A673 (cell line): ENCODE results near the gene SWT1. TPM values are rescaled to one million over a fixed set of nuclear protein-coding genes. Genes with fewer than 3 reads are reported as not detected.
A peak's percentile ranks its signal among the peaks of the same experiment; 100 is the strongest.

ENCODE experiments used
- BruUV-seq: library from RNA; stranded (reverse); fragments of 400-500 nt; replicated peaks from 2 replicates; lab custom pipeline; 2021; lab: Mats Ljungman, UMichigan
- CTCF ChIA-PET: fragments of 300-600 bp; sonication (Branson Sonifier 250); formaldehyde crosslinking; loops from one replicate; lab custom pipeline; 2022; ENCODE audit warnings: antibody characterized with exemption; lab: Charles Lee
- POLR2A ChIA-PET: fragments of 300-600 bp; sonication (Branson Sonifier 250); formaldehyde crosslinking; loops from one replicate; lab custom pipeline; 2022; ENCODE audit warnings: antibody characterized with exemption; ENCODE audit not compliant: low non-redundant PET; lab: Charles Lee
- DNase-seq: peaks from one replicate; pipeline ENCODE4 v3.0.0-alpha.2; 2015; ENCODE audit warnings: low spot score
- H3K27ac ChIP-seq: fragments of 200-600 bp; sonication (generic); 2 replicates; pipeline ENCODE4 v1.5.1; 2016; ENCODE audit warnings: mixed run types, low read depth, mild to moderate bottlenecking, mixed read lengths, antibody characterized with exemption, low read length; ENCODE audit not compliant: poor library complexity, severe bottlenecking
- H3K27me3 ChIP-seq: fragments of 200-600 bp; sonication (generic); replicated peaks from 2 replicates; pipeline ENCODE4 v1.6.1; 2017; ENCODE audit warnings: mixed run types, low read depth, mild to moderate bottlenecking, mixed read lengths, antibody characterized with exemption, low read length; ENCODE audit not compliant: insufficient read depth, poor library complexity
- H3K36me3 ChIP-seq: fragments of 200-600 bp; sonication (generic); 2 replicates; pipeline ENCODE4 v1.6.1; 2016; ENCODE audit warnings: mixed run types, mild to moderate bottlenecking, mixed read lengths, antibody characterized with exemption, low read length; ENCODE audit not compliant: insufficient read depth, poor library complexity, severe bottlenecking
- H3K4me1 ChIP-seq: fragments of 200-600 bp; sonication (generic); 2 replicates; pipeline ENCODE4 v1.6.1; 2017; ENCODE audit warnings: mixed run types, mild to moderate bottlenecking, mixed read lengths, antibody characterized with exemption, low read length; ENCODE audit not compliant: insufficient read depth, poor library complexity, severe bottlenecking
- H3K4me3 ChIP-seq: fragments of 200-600 bp; sonication (generic); 2 replicates; pipeline ENCODE4 v1.5.1; 2016; ENCODE audit warnings: low read depth, mixed run types, mild to moderate bottlenecking, mixed read lengths, low read length; ENCODE audit not compliant: poor library complexity, severe bottlenecking
- H3K9me3 ChIP-seq: fragments of 200-600 bp; sonication (generic); 2 replicates; pipeline ENCODE4 v1.6.1; 2016; ENCODE audit warnings: mixed run types, low read depth, mild to moderate bottlenecking, mixed read lengths, antibody characterized with exemption, low read length; ENCODE audit not compliant: poor library complexity, severe bottlenecking
- EZH2 ChIP-seq: fragments of 200-600 bp; sonication (generic); IDR thresholded peaks from 2 replicates; pipeline ENCODE4 v1.6.1; 2017; ENCODE audit warnings: borderline replicate concordance, low read depth, mild to moderate bottlenecking, mixed read lengths, antibody characterized with exemption, low read length; ENCODE audit not compliant: poor library complexity, severe bottlenecking
- intact Hi-C: fragments of 100-400 bp; cut with micrococcal nuclease; formaldehyde crosslinking; loops from one replicate; pipeline ENCODE4 v1.10.0; 2022; ENCODE audit not compliant: unreplicated experiment
- total RNA-seq: library from RNA; stranded (reverse); gene quantifications from 2 replicates; pipeline ENCODE4 v1.2.3, GENCODE V29; 2021
- TF ChIP-seq, protein P1 (sequence below): fragments of 300-800, 200-600 bp; sonication (generic); conservative IDR thresholded peaks from 2 replicates; pipeline ENCODE4 v1.5.1; 2017; ENCODE audit warnings: low read depth, mild to moderate bottlenecking, antibody characterized with exemption, low read length, moderate library complexity, mixed read lengths

Gene SWT1
- total RNA-seq, 1 experiment from 2014 or later = 3.3 TPM

- H3K36me3 ChIP-seq = peaks cover 27% of the 10 kb centered on the region
- H3K27ac ChIP-seq = peak overlapping the region; percentile 99
- peaks cover 30% of the 10 kb centered on the region for H3K4me1 ChIP-seq
- intact Hi-C loops = loop anchor here (2.0 to 5.0 kb wide), 2 partner anchors 354 to 896 kb away; no protein-coding TSS in a partner anchor
- TF ChIP-seq, protein P1, sequence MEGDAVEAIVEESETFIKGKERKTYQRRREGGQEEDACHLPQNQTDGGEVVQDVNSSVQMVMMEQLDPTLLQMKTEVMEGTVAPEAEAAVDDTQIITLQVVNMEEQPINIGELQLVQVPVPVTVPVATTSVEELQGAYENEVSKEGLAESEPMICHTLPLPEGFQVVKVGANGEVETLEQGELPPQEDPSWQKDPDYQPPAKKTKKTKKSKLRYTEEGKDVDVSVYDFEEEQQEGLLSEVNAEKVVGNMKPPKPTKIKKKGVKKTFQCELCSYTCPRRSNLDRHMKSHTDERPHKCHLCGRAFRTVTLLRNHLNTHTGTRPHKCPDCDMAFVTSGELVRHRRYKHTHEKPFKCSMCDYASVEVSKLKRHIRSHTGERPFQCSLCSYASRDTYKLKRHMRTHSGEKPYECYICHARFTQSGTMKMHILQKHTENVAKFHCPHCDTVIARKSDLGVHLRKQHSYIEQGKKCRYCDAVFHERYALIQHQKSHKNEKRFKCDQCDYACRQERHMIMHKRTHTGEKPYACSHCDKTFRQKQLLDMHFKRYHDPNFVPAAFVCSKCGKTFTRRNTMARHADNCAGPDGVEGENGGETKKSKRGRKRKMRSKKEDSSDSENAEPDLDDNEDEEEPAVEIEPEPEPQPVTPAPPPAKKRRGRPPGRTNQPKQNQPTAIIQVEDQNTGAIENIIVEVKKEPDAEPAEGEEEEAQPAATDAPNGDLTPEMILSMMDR = no peak; the same call in 1 of the 2 replicates
- no peak for TF ChIP-seq EZH2
- CTCF ChIA-PET = interaction anchor here (0.9 to 1.6 kb wide), 4 partner anchors 279 to 367 kb away, joined by 3 to 7 read pairs (median 5); no protein-coding TSS in a partner anchor
- no TSS peak for BruUV-seq
- H3K4me3 ChIP-seq = peak overlapping the region; percentile 95
- DNase-seq = peak; percentile 94
- no peaks in the 10 kb centered on the region for H3K27me3 ChIP-seq
- POLR2A ChIA-PET = interaction anchor here (0.6 to 1.4 kb wide), 4 partner anchors 9 to 378 kb away, joined by 3 to 10 read pairs (median 4); no protein-coding TSS in a partner anchor
- no peaks in the 10 kb centered on the region for H3K9me3 ChIP-seq
Observed at GRCh38 chr1:185316163-185317033, 159.4 kb downstream of the SWT1 start.

GRCh38 chr1:185317034-185317885, 160.3 kb downstream of the SWT1 start, which contains the start of gene IVNS1ABP:
Gene IVNS1ABP, minus strand, starts transcription at chr1:185317243. Its CDS starts 7,750 bp downstream, at chr1:185309493.
- no peaks in the 10 kb centered on the region for H3K9me3 ChIP-seq
- BruUV-seq = no TSS peak
- H3K4me3 ChIP-seq = peak within 1 kb of the TSS; percentile 95
- TF ChIP-seq, protein P1 = peak; percentile 48
- no peak for TF ChIP-seq EZH2
- intact Hi-C loops = loop anchor here (2.0 to 5.0 kb wide), 2 partner anchors 354 to 895 kb away; no protein-coding TSS in a partner anchor
- ChIA-PET POLR2A (interaction anchor here (0.5 to 1.4 kb wide), 5 partner anchors 8 to 377 kb away, joined by 3 to 10 read pairs (median 4); no protein-coding TSS in a partner anchor), CTCF (interaction anchor here (0.9 to 1.6 kb wide), 4 partner anchors 278 to 366 kb away, joined by 3 to 7 read pairs (median 4); no protein-coding TSS in a partner anchor)
- H3K36me3 ChIP-seq = peaks cover 18% of the 10 kb centered on the region
- H3K27me3 ChIP-seq = no peaks in the 10 kb centered on the region
- DNase-seq = peak; percentile 97
- H3K4me1 ChIP-seq = peaks cover 22% of the 10 kb centered on the region
- peak within 1 kb of the TSS; percentile 99 for H3K27ac ChIP-seq

DNA sequence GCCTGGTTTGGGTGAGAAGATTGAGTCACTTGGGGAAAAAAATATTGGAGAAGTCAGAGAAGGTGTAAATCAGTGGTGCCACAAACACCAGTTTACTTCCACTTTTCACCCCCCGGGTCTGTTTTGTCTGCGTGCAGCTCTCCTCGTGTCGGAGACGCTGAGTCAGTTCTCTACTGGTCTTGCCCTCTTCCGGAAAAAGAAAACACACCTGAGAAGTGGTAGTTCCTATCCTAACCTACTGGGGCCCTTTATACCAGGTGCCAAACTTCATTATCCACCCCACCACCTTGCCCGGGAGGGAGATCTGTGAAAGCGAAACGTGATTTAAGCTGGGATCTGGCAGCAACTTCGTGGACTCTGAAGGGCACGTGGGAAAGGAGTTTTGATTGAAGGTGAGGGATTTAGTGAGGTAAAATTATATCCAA, 160.9 kb downstream of the SWT1 start:
- peak overlapping the region; percentile 95 for H3K4me3 ChIP-seq
- intact Hi-C loops = loop anchor here (2.0 to 5.0 kb wide), 3 partner anchors 21 to 894 kb away; no protein-coding TSS in a partner anchor
- H3K36me3 ChIP-seq = peaks cover 14% of the 10 kb centered on the region
- H3K4me1 ChIP-seq = peaks cover 15% of the 10 kb centered on the region
- POLR2A ChIA-PET = interaction anchor here (0.6 kb wide), 1 partner anchor 67 kb away, joined by 7 read pairs; no protein-coding TSS in a partner anchor
- no peaks in the 10 kb centered on the region for H3K27me3 ChIP-seq
- CTCF ChIA-PET = interaction anchor here (1.1 kb wide), 1 partner anchor 363 kb away, joined by 3 read pairs; no protein-coding TSS in a partner anchor
- H3K9me3 ChIP-seq = no peaks in the 10 kb centered on the region
- H3K27ac ChIP-seq = peak overlapping the region; percentile 99
- TF ChIP-seq EZH2 = no peak
- TF ChIP-seq, protein P1 = no peak
- BruUV-seq = TSS peak; percentile 74
- DNase-seq = no peak
